GM23338 (cell line): ENCODE results near the gene MOB3B. TPM values are rescaled to one million over a fixed set of nuclear protein-coding genes. Genes with fewer than 3 reads are reported as not detected.

Source experiments
- ATAC-seq: fragments of 200-7000 bp; cut with Tn5 transposase; 3 replicates; pipeline ENCODE4 v1.9.1; 2020
- DNase-seq: peaks from one replicate; pipeline ENCODE4 v3.0.0-alpha.2; 2015; ENCODE audit warnings: low spot score
- H2AFZ ChIP-seq: fragments of 200-600 bp; sonication (generic); 2 replicates; pipeline ENCODE4 v1.8.0; 2016; ENCODE audit warnings: antibody characterized with exemption, mild to moderate bottlenecking, moderate library complexity
- H3F3A ChIP-seq: fragments of 200-600 bp; sonication (generic); replicated peaks from 2 replicates; pipeline ENCODE4 v1.8.0; 2017; ENCODE audit warnings: antibody characterized with exemption, mixed run types, low read depth
- H3K27ac ChIP-seq: fragments of 200-600 bp; sonication (generic); 2 replicates; pipeline ENCODE4 v1.6.1; 2016; ENCODE audit warnings: low read depth
- H3K27me3 ChIP-seq: fragments of 200-600 bp; sonication (generic); 2 replicates; pipeline ENCODE4 v1.8.0; 2016; ENCODE audit warnings: mild to moderate bottlenecking, mixed run types, moderate library complexity; ENCODE audit not compliant: insufficient read depth
- H3K36me3 ChIP-seq: fragments of 200-600 bp; sonication (generic); 2 replicates; pipeline ENCODE4 v1.8.0; 2016; ENCODE audit warnings: mild to moderate bottlenecking; ENCODE audit not compliant: insufficient read depth
- H3K4me1 ChIP-seq: fragments of 200-600 bp; sonication (generic); 2 replicates; pipeline ENCODE4 v1.8.0; 2016; ENCODE audit warnings: mild to moderate bottlenecking, moderate library complexity; ENCODE audit not compliant: insufficient read depth
- H3K4me2 ChIP-seq: fragments of 200-600 bp; sonication (generic); 2 replicates; pipeline ENCODE4 v1.7.1; 2017; ENCODE audit warnings: mixed run types
- H3K4me3 ChIP-seq: fragments of 200-600 bp; sonication (generic); 2 replicates; pipeline ENCODE4 v1.6.1; 2016; ENCODE audit warnings: mixed run types
- H3K79me2 ChIP-seq: fragments of 200-600 bp; sonication (generic); replicated peaks from 2 replicates; pipeline ENCODE4 v1.8.0; 2017; ENCODE audit warnings: mild to moderate bottlenecking; ENCODE audit not compliant: insufficient read depth
- H3K9me2 ChIP-seq: fragments of 200-600 bp; sonication (generic); 2 replicates; pipeline ENCODE4 v1.8.0; 2017; ENCODE audit not compliant: insufficient read depth
- H4K20me1 ChIP-seq: fragments of 200-600 bp; sonication (generic); replicated peaks from 2 replicates; pipeline ENCODE4 v1.8.0; 2017; ENCODE audit warnings: mild to moderate bottlenecking; ENCODE audit not compliant: insufficient read depth
- H3K27ac Mint-ChIP-seq: 2 replicates; pipeline ENCODE4 v1.8.0; 2020; ENCODE audit warnings: inconsistent platforms, mild to moderate bottlenecking, moderate library complexity, mixed read lengths
- H3K27me3 Mint-ChIP-seq: 3 replicates; pipeline ENCODE4 v1.8.0; 2022; ENCODE audit warnings: low read depth, mild to moderate bottlenecking, moderate library complexity, mixed read lengths, inconsistent platforms; ENCODE audit not compliant: insufficient read depth, poor library complexity
- H3K36me3 Mint-ChIP-seq: 3 replicates; pipeline ENCODE4 v1.8.0; 2021; ENCODE audit warnings: low read depth, mild to moderate bottlenecking, inconsistent platforms, moderate library complexity, mixed read lengths
- H3K4me1 Mint-ChIP-seq: 3 replicates; pipeline ENCODE4 v1.8.0; 2020; ENCODE audit warnings: mild to moderate bottlenecking, inconsistent platforms, mixed read lengths
- H3K4me3 Mint-ChIP-seq: 3 replicates; pipeline ENCODE4 v1.8.0; 2021; ENCODE audit warnings: moderate library complexity, mild to moderate bottlenecking, inconsistent platforms, mixed read lengths
- H3K9me3 Mint-ChIP-seq: 3 replicates; pipeline ENCODE4 v1.8.0; 2020; ENCODE audit warnings: moderate library complexity, mild to moderate bottlenecking, inconsistent platforms, mixed read lengths
- CREB1 ChIP-seq: fragments of 250-450 bp; sonication (Bioruptor Pico); IDR thresholded peaks from 2 replicates; pipeline ENCODE4 v1.5.0; 2020; ENCODE audit warnings: low read depth, mild to moderate bottlenecking, moderate library complexity
- ETS1 ChIP-seq: IDR thresholded peaks from 2 replicates; pipeline ENCODE4 v1.6.1; 2016; ENCODE audit warnings: antibody characterized with exemption
- EZH2phosphoT487 ChIP-seq: fragments of 200-600 bp; sonication (generic); IDR thresholded peaks from one replicate; pipeline ENCODE4 v1.8.1; 2018; ENCODE audit warnings: antibody characterized with exemption; ENCODE audit not compliant: unreplicated experiment
- JUNB ChIP-seq: IDR thresholded peaks from one replicate; pipeline ENCODE4 v1.6.1; 2016; ENCODE audit warnings: antibody characterized with exemption; ENCODE audit not compliant: unreplicated experiment
- NANOG ChIP-seq: IDR thresholded peaks from 2 replicates; pipeline ENCODE4 v1.6.1; 2016; ENCODE audit warnings: antibody characterized with exemption, borderline replicate concordance
- POLR2AphosphoS5 ChIP-seq: IDR thresholded peaks from 2 replicates; pipeline ENCODE4 v1.6.1; 2016; ENCODE audit warnings: antibody characterized with exemption, low read depth
- REST ChIP-seq: IDR thresholded peaks from one replicate; pipeline ENCODE4 v1.6.1; 2018; ENCODE audit warnings: antibody characterized with exemption; ENCODE audit not compliant: unreplicated experiment
- STAT1 ChIP-seq: IDR thresholded peaks from one replicate; pipeline ENCODE4 v1.6.1; 2016; ENCODE audit warnings: antibody characterized with exemption; ENCODE audit not compliant: unreplicated experiment
- ZNF114 ChIP-seq: fragments of 250-450 bp; sonication (Bioruptor Pico); IDR thresholded peaks from 2 replicates; pipeline ENCODE4 v1.5.0; 2020; ENCODE audit warnings: mild to moderate bottlenecking, moderate library complexity
- ZNF331 ChIP-seq: fragments of 250-450 bp; sonication (Bioruptor Pico); IDR thresholded peaks from 2 replicates; pipeline ENCODE4 v1.5.0; 2020; ENCODE audit warnings: low read depth, mild to moderate bottlenecking, moderate library complexity
- polyA plus RNA-seq: library from polyadenylated mRNA; unstranded; fragments of >200 nt; fragmentation: Nextera tagmentation; extraction: Ambion mirVana; gene quantifications from 2 replicates; pipeline ENCODE4 v1.2.1, GENCODE V29; 2016
- total RNA-seq: library from RNA; depleted of rRNA; stranded (reverse); fragments of >200 nt; shearing (Covaris generic); gene quantifications from 2 replicates; pipeline ENCODE4 v1.2.3, GENCODE V29; 2014
- TF ChIP-seq, protein P1 (sequence below), 2 experiments: fragments of 200-600 bp in 1 of 2; sonication (generic) in 1 of 2; conservative IDR thresholded peaks; 2 replicates each; pipeline versions ENCODE4 v1.5.1 to v1.6.1; 2016 to 2017; ENCODE audit warnings: antibody characterized with exemption in 2 of 2, low read depth in 2 of 2, mild to moderate bottlenecking in 2 of 2, moderate library complexity in 1 of 2

MOB3B gene
- total and polyA plus RNA-seq, 2 experiments from 2014 or later, result 7.6 to 12.1 TPM

GRCh38 chr9:27394154-27394825, 135.3 kb downstream of the MOB3B start:
- H3K27ac Mint-ChIP-seq, result no peak overlapping the region
- TF ChIP-seq REST (no peak), JUNB (no peak), POLR2AphosphoS5 (no peak), EZH2phosphoT487 (no peak), STAT1 (no peak)
- H3K27ac ChIP-seq, result no peak overlapping the region

DNA sequence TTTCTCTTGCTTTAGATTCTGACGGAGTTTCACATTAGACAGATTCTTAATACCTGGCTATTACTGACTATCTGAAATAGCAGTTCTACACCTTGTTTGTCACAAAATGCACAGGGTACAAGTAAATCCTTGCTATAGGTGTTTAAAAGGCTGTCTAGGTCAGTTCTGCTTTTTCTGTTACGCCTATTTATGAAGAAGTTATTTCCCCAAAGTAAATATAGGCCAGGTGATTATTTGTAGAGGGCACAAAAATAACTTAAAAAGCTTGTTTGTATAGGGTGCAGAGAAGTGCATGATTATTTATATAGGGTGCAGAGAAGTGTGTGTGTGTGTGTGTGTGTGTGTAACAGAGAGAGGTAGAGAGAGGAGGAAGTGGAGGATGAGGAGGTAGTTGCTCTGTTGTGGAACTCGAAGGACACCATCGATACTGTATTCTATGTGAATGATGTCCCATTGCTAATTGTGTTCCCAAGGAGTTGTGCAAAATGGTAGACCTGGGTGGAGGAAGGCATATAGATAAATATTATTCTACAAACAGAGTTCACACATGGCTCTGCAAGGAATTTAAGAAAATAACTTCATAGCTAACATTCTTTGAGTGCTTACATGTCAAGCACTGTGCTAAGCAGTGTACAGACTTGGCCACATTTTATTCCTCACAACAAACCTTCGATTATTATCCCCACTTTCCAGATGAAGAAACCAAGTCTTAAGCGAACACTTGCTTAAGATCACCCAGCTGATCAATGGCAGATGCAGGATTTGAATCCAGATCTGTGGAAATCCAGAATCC, 136.4 kb downstream of the MOB3B start:
- Histone ChIP-seq H3F3A (no peaks in the 10 kb centered on the region), H3K36me3 (no peaks in the 10 kb centered on the region), H3K4me1 (peaks cover 33% of the 10 kb centered on the region), H3K27me3 (no peaks in the 10 kb centered on the region), H3K79me2 (no peaks in the 10 kb centered on the region), H3K4me3 (no peak overlapping the region), H3K27ac (no peak overlapping the region), H3K9me2 (no peaks in the 10 kb centered on the region), H3K4me2 (no peak overlapping the region), H4K20me1 (no peaks in the 10 kb centered on the region), H2AFZ (no peak overlapping the region)
- H3K4me3 Mint-ChIP-seq, result no peak overlapping the region
- no peaks in the 10 kb centered on the region for H3K9me3 Mint-ChIP-seq
- peaks cover 45% of the 10 kb centered on the region for H3K4me1 Mint-ChIP-seq
- H3K27me3 Mint-ChIP-seq, result peaks cover 4% of the 10 kb centered on the region
- H3K27ac Mint-ChIP-seq, result no peak overlapping the region
- no peaks in the 10 kb centered on the region for H3K36me3 Mint-ChIP-seq
- DNase-seq, result no peak
- ATAC-seq, result no peak
- no peak for TF ChIP-seq POLR2AphosphoS5
- TF ChIP-seq JUNB, result no peak
- TF ChIP-seq ZNF114 (CRISPR knock-in tag), result no peak
- TF ChIP-seq ETS1, result no peak
- TF ChIP-seq ZNF331, result no peak
- TF ChIP-seq REST, result no peak
- TF ChIP-seq NANOG, result no peak
- TF ChIP-seq, protein P1, sequence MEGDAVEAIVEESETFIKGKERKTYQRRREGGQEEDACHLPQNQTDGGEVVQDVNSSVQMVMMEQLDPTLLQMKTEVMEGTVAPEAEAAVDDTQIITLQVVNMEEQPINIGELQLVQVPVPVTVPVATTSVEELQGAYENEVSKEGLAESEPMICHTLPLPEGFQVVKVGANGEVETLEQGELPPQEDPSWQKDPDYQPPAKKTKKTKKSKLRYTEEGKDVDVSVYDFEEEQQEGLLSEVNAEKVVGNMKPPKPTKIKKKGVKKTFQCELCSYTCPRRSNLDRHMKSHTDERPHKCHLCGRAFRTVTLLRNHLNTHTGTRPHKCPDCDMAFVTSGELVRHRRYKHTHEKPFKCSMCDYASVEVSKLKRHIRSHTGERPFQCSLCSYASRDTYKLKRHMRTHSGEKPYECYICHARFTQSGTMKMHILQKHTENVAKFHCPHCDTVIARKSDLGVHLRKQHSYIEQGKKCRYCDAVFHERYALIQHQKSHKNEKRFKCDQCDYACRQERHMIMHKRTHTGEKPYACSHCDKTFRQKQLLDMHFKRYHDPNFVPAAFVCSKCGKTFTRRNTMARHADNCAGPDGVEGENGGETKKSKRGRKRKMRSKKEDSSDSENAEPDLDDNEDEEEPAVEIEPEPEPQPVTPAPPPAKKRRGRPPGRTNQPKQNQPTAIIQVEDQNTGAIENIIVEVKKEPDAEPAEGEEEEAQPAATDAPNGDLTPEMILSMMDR (conservative IDR thresholded peaks at IDR 0.05; ENCODE audit: low read depth in 2 of 2), result no peak
- TF ChIP-seq STAT1, result no peak
- TF ChIP-seq CREB1 (CRISPR knock-in tag), result no peak

More at GRCh38 chr9:27394154-27394825, 135.3 kb downstream of the MOB3B start:
- Histone ChIP-seq H3K4me2 (no peak overlapping the region), H3K4me3 (no peak overlapping the region), H3K36me3 (no peaks in the 10 kb centered on the region), H4K20me1 (no peaks in the 10 kb centered on the region), H3K4me1 (peaks cover 41% of the 10 kb centered on the region), H3F3A (no peaks in the 10 kb centered on the region), H3K27me3 (no peaks in the 10 kb centered on the region), H3K9me2 (no peaks in the 10 kb centered on the region), H2AFZ (no peak overlapping the region), H3K79me2 (no peaks in the 10 kb centered on the region)
- Mint-ChIP-seq H3K36me3 (no peaks in the 10 kb centered on the region), H3K27me3 (peaks cover 4% of the 10 kb centered on the region), H3K9me3 (no peaks in the 10 kb centered on the region), H3K4me3 (no peak overlapping the region), H3K4me1 (peaks cover 48% of the 10 kb centered on the region)
- ATAC-seq (no peak), DNase-seq (no peak)
